ENCODE results near the gene HOXC11. TPM values are rescaled to one million over a fixed set of nuclear protein-coding genes. Genes with fewer than 3 reads are reported as not detected.
A peak's percentile ranks its signal among the peaks of the same experiment; 100 is the strongest.

Gene HOXC11
- total RNA-seq, 1 donor from 2014 or later, result not detected

DNA sequence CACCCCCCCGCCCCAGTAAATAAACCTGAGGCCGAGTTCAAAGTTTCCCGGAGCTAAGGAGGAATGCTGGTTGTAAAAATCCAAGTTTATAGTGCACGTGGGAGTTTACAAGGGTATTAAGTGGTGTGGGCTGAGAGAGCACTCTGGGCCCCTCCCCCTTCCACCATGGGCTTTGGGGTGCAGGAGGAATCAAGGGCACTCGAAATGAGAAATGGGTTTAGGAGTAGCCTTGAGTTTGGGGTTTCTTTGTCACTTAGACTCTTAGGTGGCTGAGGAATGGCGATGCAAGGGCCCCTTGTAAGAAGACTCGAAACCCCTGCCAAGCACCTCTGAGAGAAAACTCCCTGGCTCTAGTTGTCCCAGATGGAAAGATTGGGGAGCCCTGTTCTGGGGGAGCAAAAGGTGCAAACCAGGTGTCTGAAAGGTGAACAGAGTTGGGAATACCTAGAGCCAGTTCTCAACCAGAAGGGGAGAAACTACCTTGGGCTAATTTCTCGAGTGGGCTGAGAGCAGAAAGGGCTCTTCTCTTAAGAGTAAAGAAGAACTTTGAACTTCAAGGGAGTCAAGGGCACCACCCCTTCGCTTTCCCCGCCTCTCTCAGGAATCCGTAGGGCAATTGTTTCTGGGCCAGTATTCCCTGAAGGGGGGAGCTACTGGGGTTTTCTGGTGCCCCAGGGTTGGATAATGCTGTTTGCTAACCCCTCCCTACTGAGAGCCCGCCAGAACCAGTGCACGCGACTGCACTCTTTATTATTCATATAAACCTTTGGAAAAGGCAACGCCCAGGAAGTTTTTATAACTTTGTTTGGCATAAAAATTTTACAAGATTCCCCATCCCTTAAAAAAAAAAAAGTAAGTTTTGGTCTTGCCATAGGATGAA lies 5.8 kb downstream of the HOXC11 start:
- Mint-ChIP-seq H3K36me3 (ENCODE audit: unreplicated experiment) (no peaks in the 10 kb centered on the region), H3K4me3 (ENCODE audit: unreplicated experiment) (no peak overlapping the region), H3K9me3 (ENCODE audit: unreplicated experiment) (peaks cover 11% of the 10 kb centered on the region), H3K4me1 (ENCODE audit: low read depth, unreplicated experiment) (no peaks in the 10 kb centered on the region), H3K27me3 (ENCODE audit: unreplicated experiment) (peaks cover 50% of the 10 kb centered on the region), H3K27ac (ENCODE audit: unreplicated experiment) (no peak overlapping the region)
- TF ChIP-seq, protein P1, sequence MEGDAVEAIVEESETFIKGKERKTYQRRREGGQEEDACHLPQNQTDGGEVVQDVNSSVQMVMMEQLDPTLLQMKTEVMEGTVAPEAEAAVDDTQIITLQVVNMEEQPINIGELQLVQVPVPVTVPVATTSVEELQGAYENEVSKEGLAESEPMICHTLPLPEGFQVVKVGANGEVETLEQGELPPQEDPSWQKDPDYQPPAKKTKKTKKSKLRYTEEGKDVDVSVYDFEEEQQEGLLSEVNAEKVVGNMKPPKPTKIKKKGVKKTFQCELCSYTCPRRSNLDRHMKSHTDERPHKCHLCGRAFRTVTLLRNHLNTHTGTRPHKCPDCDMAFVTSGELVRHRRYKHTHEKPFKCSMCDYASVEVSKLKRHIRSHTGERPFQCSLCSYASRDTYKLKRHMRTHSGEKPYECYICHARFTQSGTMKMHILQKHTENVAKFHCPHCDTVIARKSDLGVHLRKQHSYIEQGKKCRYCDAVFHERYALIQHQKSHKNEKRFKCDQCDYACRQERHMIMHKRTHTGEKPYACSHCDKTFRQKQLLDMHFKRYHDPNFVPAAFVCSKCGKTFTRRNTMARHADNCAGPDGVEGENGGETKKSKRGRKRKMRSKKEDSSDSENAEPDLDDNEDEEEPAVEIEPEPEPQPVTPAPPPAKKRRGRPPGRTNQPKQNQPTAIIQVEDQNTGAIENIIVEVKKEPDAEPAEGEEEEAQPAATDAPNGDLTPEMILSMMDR (IDR thresholded peaks at IDR 0.05; ENCODE audit: partially characterized antibody, unreplicated experiment), result no peak
- DNase-seq, result no peak

- Mint-ChIP-seq H3K27ac (ENCODE audit: unreplicated experiment) (no peak overlapping the region), H3K36me3 (ENCODE audit: unreplicated experiment) (no peaks in the 10 kb centered on the region), H3K4me3 (ENCODE audit: unreplicated experiment) (no peak overlapping the region), H3K4me1 (ENCODE audit: low read depth, unreplicated experiment) (no peaks in the 10 kb centered on the region), H3K9me3 (ENCODE audit: unreplicated experiment) (peaks cover 12% of the 10 kb centered on the region), H3K27me3 (ENCODE audit: unreplicated experiment) (peaks cover 54% of the 10 kb centered on the region)
- no peak for DNase-seq
- TF ChIP-seq, protein P1 (IDR thresholded peaks at IDR 0.05; ENCODE audit: partially characterized antibody, unreplicated experiment), result no peak
Observed at GRCh38 chr12:53980104-53980801, 7.3 kb downstream of the HOXC11 start.

DNA sequence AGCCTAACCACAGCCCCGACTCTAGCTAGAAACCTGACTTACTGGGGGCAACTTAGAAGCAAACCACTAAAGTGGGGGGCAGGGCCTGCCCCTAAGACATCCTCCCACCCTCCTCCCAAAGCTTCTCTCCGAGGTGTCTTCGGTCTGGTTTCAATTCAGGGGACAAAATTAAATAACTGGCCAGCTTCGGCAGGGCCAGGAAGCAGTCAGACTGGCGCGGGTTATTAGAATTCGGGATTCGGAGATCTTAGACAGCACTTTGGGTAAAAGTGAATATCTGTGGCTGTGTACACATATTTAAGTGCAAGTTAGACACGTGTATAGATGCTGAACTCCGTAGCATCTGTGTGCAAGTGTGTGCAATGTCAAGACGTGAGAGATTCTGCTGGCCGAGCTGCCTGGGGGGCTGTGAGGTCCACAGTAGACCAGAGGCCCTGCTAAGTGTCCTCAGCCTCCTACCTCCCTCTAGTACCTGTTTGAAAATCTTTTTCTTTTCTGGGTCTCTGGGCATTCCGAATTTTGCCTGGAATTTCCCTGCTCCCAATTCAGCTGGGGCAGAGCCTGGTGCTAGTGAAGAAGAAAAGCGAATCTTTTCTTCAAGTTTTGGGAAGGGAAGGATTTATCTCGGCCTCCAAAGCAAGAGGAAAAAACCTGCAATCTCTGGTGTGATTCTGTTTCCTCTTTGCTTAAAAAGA lies 8.0 kb downstream of the HOXC11 start:
- no peaks in the 10 kb centered on the region for H3K36me3 Mint-ChIP-seq (ENCODE audit: unreplicated experiment)
- H3K27ac Mint-ChIP-seq (ENCODE audit: unreplicated experiment), result no peak overlapping the region
- no peaks in the 10 kb centered on the region for H3K4me1 Mint-ChIP-seq (ENCODE audit: low read depth, unreplicated experiment)
- H3K9me3 Mint-ChIP-seq (ENCODE audit: unreplicated experiment), result peaks cover 12% of the 10 kb centered on the region
- DNase-seq, result no peak
- peaks cover 47% of the 10 kb centered on the region for H3K27me3 Mint-ChIP-seq (ENCODE audit: unreplicated experiment)
- TF ChIP-seq, protein P1 (IDR thresholded peaks at IDR 0.05; ENCODE audit: partially characterized antibody, unreplicated experiment), result no peak
- H3K4me3 Mint-ChIP-seq (ENCODE audit: unreplicated experiment), result no peak overlapping the region

DNA sequence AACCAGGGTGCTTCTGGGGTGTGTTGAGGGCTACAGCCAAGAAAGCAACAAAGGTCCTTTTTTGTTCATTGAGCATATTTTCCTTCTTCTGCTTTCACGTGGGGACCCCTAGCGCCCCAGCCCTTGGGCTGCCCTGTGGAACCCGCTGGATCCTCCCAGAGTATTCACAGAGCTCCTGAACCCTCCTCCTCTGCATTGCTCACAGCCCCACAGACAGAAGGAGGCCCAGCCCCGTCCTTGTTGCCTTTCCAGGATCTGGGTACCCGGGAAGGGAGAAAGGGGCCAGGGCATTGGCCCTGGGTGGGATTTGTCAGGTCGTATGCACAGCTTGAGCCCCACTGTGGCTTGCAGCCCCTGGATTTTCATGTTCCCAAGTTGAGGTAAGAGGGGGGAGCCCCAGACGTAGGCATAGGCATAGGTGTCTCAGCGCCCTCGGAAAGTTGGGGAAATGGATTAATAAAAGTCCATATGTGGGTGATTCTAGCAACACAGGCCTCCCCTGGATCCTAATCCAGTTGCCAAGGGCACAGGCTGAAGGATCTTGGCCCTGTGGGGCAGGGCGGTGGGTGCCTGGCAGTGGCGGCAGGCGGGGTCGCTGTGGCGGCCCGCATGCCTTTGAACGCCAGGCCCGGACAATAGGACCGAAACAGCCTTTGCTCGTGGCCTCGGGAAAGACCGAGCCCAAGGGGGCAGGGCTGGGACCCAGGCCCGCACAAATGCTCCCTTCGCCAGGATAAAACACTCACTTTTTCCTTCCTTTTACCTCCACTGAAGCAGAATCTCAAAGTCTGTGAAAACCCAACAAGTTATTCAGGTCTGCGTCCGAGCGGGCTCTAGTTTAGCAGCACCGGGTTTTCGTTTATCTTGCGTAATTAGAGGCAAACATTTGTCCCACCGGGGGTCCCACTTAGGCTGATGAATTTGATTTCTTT lies 9.0 kb downstream of the HOXC11 start:
- H3K27ac Mint-ChIP-seq (ENCODE audit: unreplicated experiment), result no peak overlapping the region
- no peak overlapping the region for H3K4me3 Mint-ChIP-seq (ENCODE audit: unreplicated experiment)
- H3K27me3 Mint-ChIP-seq (ENCODE audit: unreplicated experiment), result peaks cover 48% of the 10 kb centered on the region
- H3K9me3 Mint-ChIP-seq (ENCODE audit: unreplicated experiment), result peaks cover 10% of the 10 kb centered on the region
- H3K36me3 Mint-ChIP-seq (ENCODE audit: unreplicated experiment), result no peaks in the 10 kb centered on the region
- peak; percentile 15 for DNase-seq
- no peaks in the 10 kb centered on the region for H3K4me1 Mint-ChIP-seq (ENCODE audit: low read depth, unreplicated experiment)
- TF ChIP-seq, protein P1 (IDR thresholded peaks at IDR 0.05; ENCODE audit: partially characterized antibody, unreplicated experiment), result no peak

All from glutamatergic neuron (in vitro differentiated cells).